HepG2 (cell line): ENCODE measurements around the gene NUTF2. TPM values are rescaled to one million over a fixed set of nuclear protein-coding genes. Genes with fewer than 3 reads are reported as not detected.
A peak's percentile ranks its signal among the peaks of the same experiment; 100 is the strongest.

Experiments used
- CHCHD3 ChIP-seq: sonication (generic); formaldehyde crosslinking; IDR thresholded peaks from 2 replicates; pipeline ENCODE4 v1.8.0; 2022; ENCODE audit warnings: mild to moderate bottlenecking, missing genetic modification reagents, moderate library complexity
- EEA1 ChIP-seq: sonication (generic); formaldehyde crosslinking; IDR thresholded peaks from 2 replicates; pipeline ENCODE4 v1.5.1; 2020; ENCODE audit warnings: mild to moderate bottlenecking, missing genetic modification reagents, borderline replicate concordance
- FLYWCH1 ChIP-seq: sonication (generic); formaldehyde crosslinking; IDR thresholded peaks from 2 replicates; pipeline ENCODE4 v1.8.1; 2023; ENCODE audit warnings: mild to moderate bottlenecking, missing genetic modification reagents
- FOSL1 ChIP-seq: sonication (generic); formaldehyde crosslinking; IDR thresholded peaks from 2 replicates; pipeline ENCODE4 v1.9.0; 2021; ENCODE audit warnings: missing genetic modification reagents, borderline replicate concordance
- GABPA ChIP-seq, 2 experiments: IDR thresholded peaks; 2 replicates each; pipeline ENCODE4 v1.6.1; 2011 to 2016; ENCODE audit warnings: low read depth in 2 of 2, low read length in 1 of 2, missing biosample characterization in 1 of 2, missing genetic modification characterization in 1 of 2
- HNRNPK ChIP-seq: fragments of 200-400 bp; formaldehyde crosslinking; IDR thresholded peaks from 2 replicates; pipeline ENCODE4 v1.6.1; 2018; ENCODE audit warnings: low read length, low read depth, moderate library complexity, mild to moderate bottlenecking; ENCODE audit not compliant: poor library complexity, severe bottlenecking
- KDM6A ChIP-seq: IDR thresholded peaks from 2 replicates; pipeline ENCODE4 v1.6.1; 2016; ENCODE audit warnings: low read depth
- KLF16 ChIP-seq, 2 experiments: sonication (generic) in 1 of 2; formaldehyde crosslinking in 1 of 2; IDR thresholded peaks; 2 replicates each; pipeline versions ENCODE4 v1.6.1 to v1.8.0; 2016 to 2023; ENCODE audit warnings: missing genetic modification reagents in 2 of 2, missing compliant biosample characterization in 1 of 2
- MAFF ChIP-seq: IDR thresholded peaks from 2 replicates; pipeline ENCODE4 v1.6.1; 2011; ENCODE audit warnings: low read depth, low read length, improper control_type of control experiment
- MEIS2 ChIP-seq: sonication (generic); formaldehyde crosslinking; IDR thresholded peaks from 2 replicates; pipeline ENCODE4 v1.9.0; 2021; ENCODE audit warnings: mild to moderate bottlenecking, missing genetic modification reagents
- MXI1 ChIP-seq: IDR thresholded peaks from 3 replicates; pipeline ENCODE4 v1.6.1; 2012; ENCODE audit warnings: low read depth, low read length, inconsistent platforms, borderline replicate concordance
- NCOA5 ChIP-seq: sonication (generic); formaldehyde crosslinking; IDR thresholded peaks from 2 replicates; pipeline ENCODE4 v1.4.0; 2020; ENCODE audit warnings: missing genetic modification reagents
- NR2F2 ChIP-seq: IDR thresholded peaks from 2 replicates; pipeline ENCODE4 v1.6.1; 2012; ENCODE audit warnings: low read depth, inconsistent platforms, borderline replicate concordance
- PLRG1 ChIP-seq: fragments of 450-650 bp; conservative IDR thresholded peaks from 2 replicates; pipeline ENCODE4 v1.6.1; 2016
- SATB2 ChIP-seq: sonication (generic); formaldehyde crosslinking; IDR thresholded peaks from 2 replicates; pipeline ENCODE4 v1.5.0; 2020; ENCODE audit warnings: missing genetic modification reagents
- SIN3A ChIP-seq: IDR thresholded peaks from 2 replicates; pipeline ENCODE4 v1.6.1; 2011; ENCODE audit warnings: low read depth, mild to moderate bottlenecking, control low read depth, low read length, borderline replicate concordance
- SSRP1 ChIP-seq: IDR thresholded peaks from 2 replicates; pipeline ENCODE4 v1.6.1; 2016; ENCODE audit warnings: control low read depth
- ZBTB1 ChIP-seq: sonication (generic); formaldehyde crosslinking; IDR thresholded peaks from 2 replicates; pipeline ENCODE4 v1.4.0; 2020; ENCODE audit warnings: missing genetic modification reagents, borderline replicate concordance
- ZBTB7A ChIP-seq: sonication (generic); formaldehyde crosslinking; IDR thresholded peaks from 2 replicates; pipeline ENCODE4 v1.8.0; 2022; ENCODE audit warnings: mild to moderate bottlenecking, missing genetic modification reagents
- ZFAT ChIP-seq: sonication (generic); formaldehyde crosslinking; conservative IDR thresholded peaks from 2 replicates; pipeline ENCODE4 v1.8.1; 2023; ENCODE audit warnings: missing genetic modification reagents, inconsistent platforms
- ZNF101 ChIP-seq: sonication (generic); formaldehyde crosslinking; IDR thresholded peaks from 2 replicates; pipeline ENCODE4 v1.4.0; 2020; ENCODE audit warnings: mild to moderate bottlenecking, low read depth, missing genetic modification reagents, borderline replicate concordance
- ZNF263 ChIP-seq: sonication (generic); formaldehyde crosslinking; IDR thresholded peaks from 2 replicates; pipeline ENCODE4 v1.4.0; 2020; ENCODE audit warnings: missing genetic modification reagents
- ZNF326 ChIP-seq: sonication (generic); formaldehyde crosslinking; IDR thresholded peaks from 2 replicates; pipeline ENCODE4 v1.4.0; 2020; ENCODE audit warnings: missing genetic modification reagents, borderline replicate concordance
- ZNF414 ChIP-seq: sonication (generic); formaldehyde crosslinking; IDR thresholded peaks from 2 replicates; pipeline ENCODE4 v1.5.0; 2020; ENCODE audit warnings: missing genetic modification reagents
- ZNF451 ChIP-seq: sonication (generic); formaldehyde crosslinking; IDR thresholded peaks from 2 replicates; pipeline ENCODE4 v1.5.0; 2020; ENCODE audit warnings: mild to moderate bottlenecking, missing genetic modification reagents
- ZNF652 ChIP-seq: IDR thresholded peaks from 2 replicates; pipeline ENCODE4 v1.6.1; 2016; ENCODE audit warnings: low read depth, borderline replicate concordance
- ZNF777 ChIP-seq: sonication (generic); formaldehyde crosslinking; IDR thresholded peaks from 2 replicates; pipeline ENCODE4 v1.4.0; 2020; ENCODE audit warnings: missing genetic modification reagents
- ZNF879 ChIP-seq: sonication (generic); formaldehyde crosslinking; IDR thresholded peaks from 2 replicates; pipeline ENCODE4 v1.8.1; 2023; ENCODE audit warnings: missing genetic modification reagents
- polyA plus RNA-seq, 8 experiments: library from polyadenylated mRNA; depleted of rRNA in 3 of 8; stranded (reverse) in 7 of 8; unstranded in 1 of 8; fragments of >200 nt; fragmentation: Illumina TruSeq in 4 of 8; extraction: Trizol in 4 of 8; gene quantifications; 2 replicates each; pipeline versions ENCODE4 v1.2.1 to v1.2.3, GENCODE V29; 2011 to 2016; ENCODE audit warnings: low read depth in 4 of 8, missing spikeins in 1 of 8, mixed read lengths in 1 of 8; ENCODE audit not compliant: insufficient read depth in 1 of 8
- total RNA-seq, 5 experiments: library from RNA; depleted of rRNA; stranded (reverse); fragments of >200 nt; fragmentation: Illumina TruSeq; extraction: Trizol; gene quantifications; 2 replicates each; pipeline ENCODE4 v1.2.3, GENCODE V29; 2016; ENCODE audit warnings: low read depth in 1 of 5
- TF ChIP-seq, protein P1 (sequence below): sonication (generic); formaldehyde crosslinking; IDR thresholded peaks from 2 replicates; pipeline ENCODE4 v1.5.1; 2020; ENCODE audit warnings: missing genetic modification reagents, mild to moderate bottlenecking, borderline replicate concordance

The NUTF2 gene
- total and polyA plus RNA-seq, 2 of the 13 experiments (the other 11 are each of a cell fraction or from before 2014, with no cell fraction given): 168 to 214 TPM

DNA sequence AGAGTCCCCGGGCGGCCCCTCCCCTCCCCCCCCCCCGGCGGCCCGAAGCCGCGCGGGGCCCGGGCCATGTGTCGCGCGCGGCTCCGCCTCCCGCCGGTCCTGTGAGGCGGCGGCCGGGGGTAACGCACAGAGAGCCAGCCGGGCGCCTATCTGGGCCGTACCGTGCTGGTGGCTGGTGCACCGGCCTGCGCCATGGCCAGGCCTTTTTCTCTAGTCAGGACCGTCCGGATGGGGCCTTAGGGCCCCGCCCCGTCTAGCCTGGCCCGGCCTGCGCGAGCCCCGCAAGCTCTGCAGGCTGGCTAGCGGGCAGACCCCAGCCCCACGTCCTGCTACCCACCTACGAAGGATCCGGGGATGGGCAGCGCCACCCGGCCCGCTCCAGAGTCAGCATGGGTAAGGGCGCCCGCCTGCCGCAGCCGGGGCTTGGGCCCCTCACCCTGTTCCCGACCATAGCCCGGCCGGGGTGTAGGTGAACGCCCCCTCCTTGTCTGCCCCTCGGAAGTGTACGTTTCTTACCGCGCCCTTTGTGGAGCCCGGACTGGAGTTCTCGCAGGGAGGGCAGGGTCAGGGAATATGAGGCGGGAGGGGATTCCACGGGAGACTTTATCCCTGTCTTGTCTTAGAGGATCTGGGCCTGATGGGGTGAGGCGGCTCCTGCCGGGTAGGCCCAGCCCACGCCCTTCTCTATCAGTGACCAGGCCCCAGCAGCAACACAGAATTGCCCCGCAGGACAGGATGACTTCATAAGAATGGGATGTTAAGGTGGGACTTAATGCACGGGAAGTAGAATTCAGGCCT, 530 bp downstream of the NUTF2 start, which contains the start of gene CENPT (continued):
- TF ChIP-seq, protein P1, sequence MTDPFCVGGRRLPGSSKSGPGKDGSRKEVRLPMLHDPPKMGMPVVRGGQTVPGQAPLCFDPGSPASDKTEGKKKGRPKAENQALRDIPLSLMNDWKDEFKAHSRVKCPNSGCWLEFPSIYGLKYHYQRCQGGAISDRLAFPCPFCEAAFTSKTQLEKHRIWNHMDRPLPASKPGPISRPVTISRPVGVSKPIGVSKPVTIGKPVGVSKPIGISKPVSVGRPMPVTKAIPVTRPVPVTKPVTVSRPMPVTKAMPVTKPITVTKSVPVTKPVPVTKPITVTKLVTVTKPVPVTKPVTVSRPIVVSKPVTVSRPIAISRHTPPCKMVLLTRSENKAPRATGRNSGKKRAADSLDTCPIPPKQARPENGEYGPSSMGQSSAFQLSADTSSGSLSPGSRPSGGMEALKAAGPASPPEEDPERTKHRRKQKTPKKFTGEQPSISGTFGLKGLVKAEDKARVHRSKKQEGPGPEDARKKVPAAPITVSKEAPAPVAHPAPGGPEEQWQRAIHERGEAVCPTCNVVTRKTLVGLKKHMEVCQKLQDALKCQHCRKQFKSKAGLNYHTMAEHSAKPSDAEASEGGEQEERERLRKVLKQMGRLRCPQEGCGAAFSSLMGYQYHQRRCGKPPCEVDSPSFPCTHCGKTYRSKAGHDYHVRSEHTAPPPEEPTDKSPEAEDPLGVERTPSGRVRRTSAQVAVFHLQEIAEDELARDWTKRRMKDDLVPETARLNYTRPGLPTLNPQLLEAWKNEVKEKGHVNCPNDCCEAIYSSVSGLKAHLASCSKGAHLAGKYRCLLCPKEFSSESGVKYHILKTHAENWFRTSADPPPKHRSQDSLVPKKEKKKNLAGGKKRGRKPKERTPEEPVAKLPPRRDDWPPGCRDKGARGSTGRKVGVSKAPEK (CRISPR knock-in tag): no peak
- TF ChIP-seq SSRP1 (CRISPR knock-in tag): no peak
- TF ChIP-seq MAFF: no peak
- TF ChIP-seq FOSL1: no peak
- TF ChIP-seq ZNF652 (CRISPR knock-in tag): no peak
- no peak for TF ChIP-seq ZNF101 (CRISPR knock-in tag)
- TF ChIP-seq ZNF326: no peak
- peak; percentile 10; the same call in 1 of the 2 replicates for TF ChIP-seq MEIS2 (CRISPR knock-in tag)
- 0 out of 2 replicates have a peak, but pooled peaks have one; percentile 43 for TF ChIP-seq ZNF879 (CRISPR knock-in tag)
- TF ChIP-seq HNRNPK: no peak
- no peak for TF ChIP-seq SATB2 (CRISPR knock-in tag)
- TF ChIP-seq MXI1: peak; percentile 24; the same call in 1 of the 3 replicates
- no peak for TF ChIP-seq EEA1 (CRISPR knock-in tag)
- TF ChIP-seq NR2F2: no peak
- 0 out of 2 replicates have a peak, but pooled peaks have one; percentile 17 for TF ChIP-seq ZBTB1 (CRISPR knock-in tag)
- no peak for TF ChIP-seq NCOA5 (CRISPR knock-in tag)
- no peak for TF ChIP-seq ZNF263
- TF ChIP-seq GABPA (IDR thresholded peaks at IDR 0.05; ENCODE audit: low read depth, low read length): no peak
- peak; percentile 40; the same call in 1 of the 2 replicates for TF ChIP-seq GABPA (CRISPR knock-in tag; IDR thresholded peaks at IDR 0.05; ENCODE audit: low read depth)
- no peak for TF ChIP-seq CHCHD3
- TF ChIP-seq ZNF451 (CRISPR knock-in tag): peak; percentile 55; the same call in 1 of the 2 replicates
- TF ChIP-seq ZNF414: no peak
- TF ChIP-seq PLRG1: no peak
- TF ChIP-seq ZFAT: peak; percentile 24; the same call in 1 of the 2 replicates
- peak; percentile 71; the same call in 1 of the 2 replicates for TF ChIP-seq ZBTB7A (CRISPR knock-in tag)
- TF ChIP-seq SIN3A: peak; percentile 10; the same call in 1 of the 2 replicates
- peak; percentile 85 for TF ChIP-seq ZNF777 (CRISPR knock-in tag)
- 0 out of 2 replicates have a peak, but pooled peaks have one; percentile 17 for TF ChIP-seq FLYWCH1 (CRISPR knock-in tag)
- TF ChIP-seq KDM6A: peak; percentile 24; the same call in 1 of the 2 replicates
- no peak for TF ChIP-seq KLF16 (CRISPR knock-in tag; IDR thresholded peaks at IDR 0.05)
